BLaER1 treated with 17β-estradiol and CSF1 and Interleukin-3, amounts not matched to agents 10 nM and 100 nM (cell line): ENCODE measurements around the gene CC2D2B.
A peak's percentile ranks its signal among the peaks of the same experiment; 100 is the strongest.
"Not testable (repeated sequence)": the region's sequence is repeated elsewhere in the genome, so short reads cannot be mapped to it uniquely, and the experiment has no call there.

Source experiments
- H3K27ac ChIP-seq, 11 experiments: shearing (Covaris generic); formaldehyde crosslinking; 2 replicates each; pipeline ENCODE4 v1.8.1; 2022
- H3K27me3 ChIP-seq, 11 experiments: shearing (Covaris generic); formaldehyde crosslinking; 2 replicates each; pipeline ENCODE4 v1.8.1; 2022
- H3K36me3 ChIP-seq, 11 experiments: shearing (Covaris generic); formaldehyde crosslinking; 2 replicates each; pipeline ENCODE4 v1.8.1; 2022
- H3K4me1 ChIP-seq, 10 experiments: shearing (Covaris generic); formaldehyde crosslinking; 2 replicates each; pipeline ENCODE4 v1.8.1; 2022
- H3K4me2 ChIP-seq, 11 experiments: shearing (Covaris generic); formaldehyde crosslinking; 2 replicates each; pipeline ENCODE4 v1.8.1; 2022
- H3K4me3 ChIP-seq, 10 experiments: shearing (Covaris generic); formaldehyde crosslinking; 2 replicates each; pipeline ENCODE4 v1.8.1; 2022
- H3K9ac ChIP-seq, 11 experiments: shearing (Covaris generic); formaldehyde crosslinking; 2 replicates each; pipeline ENCODE4 v1.8.1; 2022
- H3K9me3 ChIP-seq, 11 experiments: shearing (Covaris generic); formaldehyde crosslinking; replicated peaks in 1 of 11; 2 replicates each; pipeline ENCODE4 v1.8.1; 2022
- H4K20me1 ChIP-seq, 11 experiments: shearing (Covaris generic); formaldehyde crosslinking; 2 replicates each; pipeline ENCODE4 v1.8.1; 2022
- Cebpa-rat ChIP-seq, 11 experiments: shearing (Covaris generic); IDR thresholded peaks; 2 replicates each; pipeline ENCODE4 v1.8.1; 2022

Gene CC2D2B

DNA sequence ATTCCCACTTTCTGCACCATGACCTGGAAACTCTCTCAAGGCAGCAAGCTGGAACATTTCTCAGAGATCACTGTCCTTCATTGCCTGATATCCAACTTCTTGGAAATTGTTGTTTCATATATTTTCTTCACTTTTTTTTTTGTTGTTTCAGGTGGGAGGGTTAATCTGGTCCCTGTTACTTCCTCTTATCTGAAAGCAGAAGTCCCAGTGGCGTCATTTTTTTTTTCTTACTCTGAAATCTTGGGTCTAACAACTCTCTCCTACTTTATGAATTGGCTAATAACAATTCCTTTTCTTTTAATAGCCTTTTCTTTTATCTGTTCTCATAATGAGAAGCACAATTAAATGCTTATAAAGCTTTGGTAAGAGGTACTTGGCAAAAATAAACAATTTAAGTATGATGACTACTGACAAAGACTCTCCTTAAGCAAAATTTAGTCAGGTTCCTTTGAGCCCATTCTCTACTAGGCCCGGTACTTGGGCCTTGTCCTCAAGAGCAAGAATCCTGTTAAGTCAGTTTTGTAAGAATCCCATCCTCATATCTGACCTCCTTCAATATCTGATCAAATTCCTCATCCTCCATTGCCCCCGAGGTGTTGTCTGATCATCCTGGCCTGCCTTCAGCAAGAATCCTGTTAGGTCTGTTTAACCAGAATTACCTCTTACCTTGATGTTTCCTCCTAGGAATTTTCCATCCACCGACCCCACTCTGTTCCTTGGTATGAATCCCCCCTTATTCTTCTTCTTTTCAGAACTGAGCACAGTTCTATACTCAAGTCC, 11.5 kb upstream of the CC2D2B start:
- no peaks in the 10 kb centered on the region for H4K20me1 ChIP-seq
- no peak for TF ChIP-seq Cebpa-rat (IDR thresholded peaks at IDR 0.05)
- no peak overlapping the region for H3K4me3 ChIP-seq
- no peak overlapping the region for H3K9ac ChIP-seq
- peak overlapping the region in 2 of 11 experiments; percentile 25; a peak in 3 of 22 replicates for H3K4me2 ChIP-seq
- H3K36me3 ChIP-seq = peaks cover 0 to 83% (median 57%) of the 10 kb centered on the region in 11 experiments; a peak in 17 of 22 replicates
- H3K9me3 ChIP-seq = no peaks in the 10 kb centered on the region
- no peak overlapping the region; a peak in 1 of 22 replicates for H3K27ac ChIP-seq
- peaks cover 0 to 12% (median 0%) of the 10 kb centered on the region in 10 experiments; a peak in 7 of 20 replicates for H3K4me1 ChIP-seq
- H3K27me3 ChIP-seq = no peaks in the 10 kb centered on the region

GRCh38 chr10:95905897-95906580, 1.7 kb upstream of the CC2D2B start:
- H3K4me3 ChIP-seq, H3K9me3 ChIP-seq, H4K20me1 ChIP-seq, H3K9ac ChIP-seq, H3K27ac ChIP-seq: not testable (repeated sequence)
- H3K36me3 ChIP-seq = peaks cover 0 to 43% (median 10%) of the 10 kb centered on the region in 11 experiments; a peak in 13 of 22 replicates
- H3K4me1 ChIP-seq = peaks cover 15 to 40% (median 21%) of the 10 kb centered on the region in 10 experiments
- peaks cover 9 to 24% (median 16%) of the 10 kb centered on the region in 11 experiments; a peak in 17 of 22 replicates for H3K27me3 ChIP-seq
- peak overlapping the region in 1 of 11 experiments; percentile 83; a peak in 3 of 22 replicates for H3K4me2 ChIP-seq

DNA sequence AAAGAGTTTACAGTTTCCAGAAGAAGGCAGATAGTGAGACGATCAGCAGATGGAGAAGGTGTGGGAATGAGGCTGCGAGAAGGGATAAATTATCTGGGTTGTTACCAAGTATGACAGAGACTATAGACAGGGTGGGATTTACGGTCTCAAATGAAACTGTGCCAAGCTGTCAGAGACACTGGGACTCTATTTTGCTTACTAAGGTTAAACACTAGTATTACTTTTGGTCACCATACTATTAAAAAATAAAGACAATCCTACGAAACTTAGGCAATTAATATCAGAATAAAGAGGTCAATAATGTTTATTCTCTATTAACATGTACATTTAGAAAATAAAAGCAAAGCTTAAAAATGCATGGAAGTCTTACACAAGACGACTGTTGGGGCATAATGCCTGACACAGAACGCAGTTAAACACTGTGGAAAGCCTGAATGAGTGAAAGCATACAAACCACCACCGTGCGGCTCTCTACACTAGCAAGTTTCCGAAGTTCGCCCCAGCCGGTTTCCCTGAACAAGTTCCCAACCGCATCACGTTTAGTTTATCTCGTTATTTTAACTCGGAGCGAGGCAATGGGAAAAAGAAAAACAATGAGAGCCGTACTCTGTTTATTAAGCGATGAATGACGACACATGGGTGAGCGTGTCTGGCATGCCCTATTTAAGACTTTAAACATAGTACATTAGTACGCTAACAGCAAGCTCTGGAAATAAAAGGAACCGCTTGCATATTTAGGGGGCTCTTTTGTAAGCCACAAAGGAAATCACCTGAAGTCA, 909 bp upstream of the CC2D2B start:
- Histone ChIP-seq H3K27me3 (peaks cover 9 to 24% (median 16%) of the 10 kb centered on the region in 11 experiments; a peak in 17 of 22 replicates), H3K4me1 (peaks cover 15 to 40% (median 21%) of the 10 kb centered on the region in 10 experiments), H3K27ac (peak overlapping the region in 10 of 11 experiments; percentile 38 to 81 (median 72); a peak in 18 of 22 replicates), H3K9me3 (peaks cover 0 to 5% (median 0%) of the 10 kb centered on the region in 11 experiments; a peak in 4 of 22 replicates), H3K4me2 (peak overlapping the region; percentile 78 to 94 (median 83)), H3K4me3 (peak overlapping the region; percentile 66 to 77 (median 73)), H3K36me3 (peaks cover 0 to 39% (median 10%) of the 10 kb centered on the region in 11 experiments; a peak in 13 of 22 replicates), H4K20me1 (no peaks in the 10 kb centered on the region), H3K9ac (peak overlapping the region; percentile 70 to 83 (median 78))
- TF ChIP-seq Cebpa-rat (IDR thresholded peaks at IDR 0.05) = no peak

- H3K27ac ChIP-seq = no peak overlapping the region
- H3K27me3 ChIP-seq = peaks cover 9 to 24% (median 16%) of the 10 kb centered on the region in 11 experiments; a peak in 17 of 22 replicates
- peaks cover 0 to 5% (median 0%) of the 10 kb centered on the region in 11 experiments; a peak in 4 of 22 replicates for H3K9me3 ChIP-seq
- TF ChIP-seq Cebpa-rat (IDR thresholded peaks at IDR 0.05) = no peak
- H4K20me1 ChIP-seq = no peaks in the 10 kb centered on the region
- H3K9ac ChIP-seq = no peak overlapping the region
- peaks cover 0 to 24% (median 9%) of the 10 kb centered on the region in 11 experiments; a peak in 12 of 22 replicates for H3K36me3 ChIP-seq
- peak overlapping the region in 4 of 10 experiments; percentile 67 to 77 (median 75); a peak in 4 of 20 replicates for H3K4me3 ChIP-seq
- H3K4me2 ChIP-seq = peak overlapping the region; percentile 78 to 94 (median 83); a peak in 20 of 22 replicates
- peaks cover 0 to 24% (median 9%) of the 10 kb centered on the region in 10 experiments; a peak in 12 of 20 replicates for H3K4me1 ChIP-seq
Measured at GRCh38 chr10:95908450-95908849, 675 bp downstream of the CC2D2B start.

GRCh38 chr10:95909561-95909960, 1.8 kb downstream of the CC2D2B start:
- H3K36me3 ChIP-seq = peaks cover 0 to 12% (median under 1%) of the 10 kb centered on the region in 11 experiments; a peak in 8 of 22 replicates
- no peak for TF ChIP-seq Cebpa-rat (IDR thresholded peaks at IDR 0.05)
- peaks cover 0 to 5% (median 0%) of the 10 kb centered on the region in 11 experiments; a peak in 4 of 22 replicates for H3K9me3 ChIP-seq
- no peak overlapping the region for H3K27ac ChIP-seq
- H3K4me3 ChIP-seq = no peak overlapping the region
- no peaks in the 10 kb centered on the region for H4K20me1 ChIP-seq
- peaks cover 0 to 21% (median 5%) of the 10 kb centered on the region in 10 experiments; a peak in 8 of 20 replicates for H3K4me1 ChIP-seq
- H3K9ac ChIP-seq = no peak overlapping the region
- peaks cover 9 to 24% (median 16%) of the 10 kb centered on the region in 11 experiments; a peak in 17 of 22 replicates for H3K27me3 ChIP-seq
- H3K4me2 ChIP-seq = peak overlapping the region in 5 of 11 experiments; percentile 13 to 22 (median 17); a peak in 4 of 22 replicates

DNA sequence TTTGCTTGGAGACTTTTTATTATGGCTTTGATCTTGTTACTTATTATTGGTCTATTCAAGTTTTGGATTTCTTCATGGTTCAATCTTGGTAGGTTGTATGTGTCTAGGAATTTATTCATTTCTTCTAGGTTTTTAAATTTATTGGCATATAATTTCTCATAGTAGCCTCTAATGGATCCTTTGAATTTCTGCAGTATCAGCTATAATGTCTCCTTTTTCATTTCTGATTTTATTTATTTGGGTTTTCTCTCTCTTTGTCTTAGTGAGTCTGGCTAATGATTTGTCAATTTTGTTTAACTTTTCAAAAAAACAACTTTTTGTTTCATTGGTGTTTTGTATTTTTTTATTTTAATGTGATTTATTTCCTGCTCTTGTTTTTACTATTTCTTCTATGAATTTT, 8.3 kb downstream of the CC2D2B start:
- H3K27me3 ChIP-seq, H4K20me1 ChIP-seq, H3K4me2 ChIP-seq, H3K27ac ChIP-seq, H3K9ac ChIP-seq, H3K4me3 ChIP-seq, H3K36me3 ChIP-seq: not testable (repeated sequence)
- peaks cover 0 to 25% (median 11%) of the 10 kb centered on the region in 11 experiments; a peak in 9 of 22 replicates for H3K9me3 ChIP-seq
- peaks cover 0 to 13% (median 5%) of the 10 kb centered on the region in 10 experiments; a peak in 11 of 20 replicates for H3K4me1 ChIP-seq

- H4K20me1 ChIP-seq = no peaks in the 10 kb centered on the region
- no peak overlapping the region for H3K4me2 ChIP-seq
- H3K4me3 ChIP-seq = no peak overlapping the region
- H3K27me3 ChIP-seq = no peaks in the 10 kb centered on the region
- no peak for TF ChIP-seq Cebpa-rat (IDR thresholded peaks at IDR 0.05)
- no peak overlapping the region for H3K27ac ChIP-seq
- no peaks in the 10 kb centered on the region for H3K36me3 ChIP-seq
- no peak overlapping the region for H3K9ac ChIP-seq
- H3K9me3 ChIP-seq = peaks cover 0 to 26% (median 11%) of the 10 kb centered on the region in 11 experiments; a peak in 9 of 22 replicates
- peaks cover 0 to 13% (median 5%) of the 10 kb centered on the region in 10 experiments; a peak in 11 of 20 replicates for H3K4me1 ChIP-seq
Measured at GRCh38 chr10:95920798-95921426, 13.1 kb downstream of the CC2D2B start.

- no peak overlapping the region for H3K9ac ChIP-seq
Measured at GRCh38 chr10:95925033-95925432, 17.3 kb downstream of the CC2D2B start.

More at GRCh38 chr10:95925033-95925432, 17.3 kb downstream of the CC2D2B start:
- no peak overlapping the region for H3K4me3 ChIP-seq
- no peak overlapping the region for H3K27ac ChIP-seq
- H3K4me2 ChIP-seq = no peak overlapping the region
- no peaks in the 10 kb centered on the region for H3K27me3 ChIP-seq
- H3K36me3 ChIP-seq = no peaks in the 10 kb centered on the region
- H3K9me3 ChIP-seq = peaks cover 0 to 11% (median under 1%) of the 10 kb centered on the region in 11 experiments; a peak in 7 of 22 replicates
- no peak for TF ChIP-seq Cebpa-rat (IDR thresholded peaks at IDR 0.05)
- no peaks in the 10 kb centered on the region for H3K4me1 ChIP-seq
- H4K20me1 ChIP-seq = no peaks in the 10 kb centered on the region
